ENCODE data around the gene PAX4. TPM values are rescaled to one million over a fixed set of nuclear protein-coding genes. Genes with fewer than 3 reads are reported as not detected.
A peak's percentile ranks its signal among the peaks of the same experiment; 100 is the strongest.

PAX4 gene
- total RNA-seq, 1 experiment from 2014 or later: not detected

DNA sequence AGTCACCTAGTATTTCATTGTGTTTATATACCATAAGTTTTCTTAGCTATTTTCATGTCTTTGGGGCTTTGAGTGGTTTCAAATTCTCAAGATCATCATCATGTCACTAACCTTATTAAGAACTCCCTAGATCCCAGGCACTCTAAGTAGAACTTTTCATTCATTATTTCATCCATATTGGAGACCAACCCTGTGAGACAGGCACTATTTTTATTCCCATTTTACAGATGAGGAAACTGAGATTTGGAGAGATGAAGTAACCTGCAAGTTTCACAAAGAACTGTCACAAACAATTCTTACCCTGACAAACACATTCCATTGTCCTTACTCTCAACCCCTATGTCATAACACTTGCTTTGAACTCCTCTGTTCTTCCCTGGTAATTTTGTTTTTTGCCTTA lies 20.3 kb upstream of the PAX4 start:
- Histone ChIP-seq H3K27ac (ENCODE audit: low read depth, low read length) (no peak overlapping the region), H3K9me2 (ENCODE audit: insufficient read depth) (no peaks in the 10 kb centered on the region), H3K9me3 (ENCODE audit: control insufficient read depth in 1 of 2, insufficient read depth in 1 of 2, low read depth in 1 of 2, low read length in 2 of 2) (no peaks in the 10 kb centered on the region), H3K4me3 (replicated peaks in 1 of 2; ENCODE audit: low read depth in 1 of 2, low read length in 2 of 2) (no peak overlapping the region), H3K4me2 (ENCODE audit: low read length) (no peak overlapping the region), H3K4me1 (ENCODE audit: control insufficient read depth in 1 of 2, insufficient read depth in 2 of 2, low read length in 2 of 2) (peaks cover 0 to 8% of the 10 kb centered on the region in 2 experiments; a peak in 2 of 4 replicates), H4K20me1 (ENCODE audit: insufficient read depth) (no peaks in the 10 kb centered on the region), H3K9ac (ENCODE audit: low read length) (no peak overlapping the region), H3K27me3 (ENCODE audit: insufficient read depth, low read length) (no peaks in the 10 kb centered on the region), H2AFZ (ENCODE audit: low read depth, low read length, poor library complexity, severe bottlenecking) (peak overlapping the region; percentile 14), H3K36me3 (ENCODE audit: control insufficient read depth in 1 of 2, insufficient read depth in 2 of 2, low read length in 2 of 2) (no peaks in the 10 kb centered on the region), H3K79me2 (ENCODE audit: insufficient read depth, low read length) (no peaks in the 10 kb centered on the region)
- TF ChIP-seq EGR1 (IDR thresholded peaks at IDR 0.05; ENCODE audit: low read depth): no peak
- no peak for TF ChIP-seq TCF7L2 (IDR thresholded peaks at IDR 0.05; ENCODE audit: borderline replicate concordance, extremely low read depth, insufficient read depth, insufficient read length)
- no peak for TF ChIP-seq SIN3A (IDR thresholded peaks at IDR 0.05; ENCODE audit: low read depth)
- no peak for TF ChIP-seq ZFX (IDR thresholded peaks at IDR 0.05)
- TF ChIP-seq EZH2 (IDR thresholded peaks at IDR 0.05): no peak
- TF ChIP-seq SP1 (IDR thresholded peaks at IDR 0.05; ENCODE audit: low read depth): no peak
- no peak for TF ChIP-seq CEBPB (IDR thresholded peaks at IDR 0.05; ENCODE audit: low read depth)
- no peak for TF ChIP-seq ELF1 (IDR thresholded peaks at IDR 0.05; ENCODE audit: borderline replicate concordance, low read depth)
- TF ChIP-seq, protein P1, sequence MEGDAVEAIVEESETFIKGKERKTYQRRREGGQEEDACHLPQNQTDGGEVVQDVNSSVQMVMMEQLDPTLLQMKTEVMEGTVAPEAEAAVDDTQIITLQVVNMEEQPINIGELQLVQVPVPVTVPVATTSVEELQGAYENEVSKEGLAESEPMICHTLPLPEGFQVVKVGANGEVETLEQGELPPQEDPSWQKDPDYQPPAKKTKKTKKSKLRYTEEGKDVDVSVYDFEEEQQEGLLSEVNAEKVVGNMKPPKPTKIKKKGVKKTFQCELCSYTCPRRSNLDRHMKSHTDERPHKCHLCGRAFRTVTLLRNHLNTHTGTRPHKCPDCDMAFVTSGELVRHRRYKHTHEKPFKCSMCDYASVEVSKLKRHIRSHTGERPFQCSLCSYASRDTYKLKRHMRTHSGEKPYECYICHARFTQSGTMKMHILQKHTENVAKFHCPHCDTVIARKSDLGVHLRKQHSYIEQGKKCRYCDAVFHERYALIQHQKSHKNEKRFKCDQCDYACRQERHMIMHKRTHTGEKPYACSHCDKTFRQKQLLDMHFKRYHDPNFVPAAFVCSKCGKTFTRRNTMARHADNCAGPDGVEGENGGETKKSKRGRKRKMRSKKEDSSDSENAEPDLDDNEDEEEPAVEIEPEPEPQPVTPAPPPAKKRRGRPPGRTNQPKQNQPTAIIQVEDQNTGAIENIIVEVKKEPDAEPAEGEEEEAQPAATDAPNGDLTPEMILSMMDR (IDR thresholded peaks at IDR 0.05 in 2 of 3, conservative IDR thresholded peaks at IDR 0.05 in 1 of 3; ENCODE audit: borderline replicate concordance in 1 of 3, insufficient read depth in 1 of 3, low read depth in 2 of 3, low read length in 2 of 3): no peak
- TF ChIP-seq EZH2phosphoT487 (IDR thresholded peaks at IDR 0.05; ENCODE audit: borderline replicate concordance): no peak
- no peak for TF ChIP-seq JUND (IDR thresholded peaks at IDR 0.05)
- no peak for DNase-seq (ENCODE audit: low read depth, low spot score)
- RAD21 ChIA-PET (ENCODE audit: low non-redundant PET in 1 of 2, low total read pairs in 2 of 2, uncharacterized antibody in 2 of 2, unreplicated experiment in 2 of 2): no interaction called here
- CTCF ChIA-PET: interaction anchor here (4.3 kb wide), 1 partner anchor 9 kb away, joined by 17 read pairs; no protein-coding TSS in a partner anchor
- intact Hi-C loops (cut with micrococcal nuclease): no loop called here
- no peak for ATAC-seq
- no TSS peak for BruUV-seq (replicated peaks)
- POLR2A ChIA-PET: no interaction called here

Data from HCT116 (cell line).